Measurements from ENCODE around the gene ANK2. TPM values are rescaled to one million over a fixed set of nuclear protein-coding genes. Genes with fewer than 3 reads are reported as not detected.

ANK2 gene
- total and polyA plus RNA-seq, 4 donors: 1.1 to 61.2 (median 12.5) TPM

DNA sequence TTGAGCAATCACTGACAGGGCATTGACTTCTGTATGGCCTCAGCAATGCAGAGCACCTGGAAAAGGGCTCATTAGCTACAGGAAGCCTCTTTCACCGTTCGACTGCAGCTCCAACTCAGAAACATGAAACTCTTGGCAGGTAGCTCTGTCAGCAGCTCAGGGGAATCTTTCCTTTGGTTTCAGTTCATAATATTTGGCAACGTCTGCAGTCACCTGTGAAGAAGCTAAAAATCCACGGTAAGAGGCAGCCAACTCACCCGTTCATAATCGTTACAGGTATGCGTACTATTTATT is 357.2 kb downstream of the ANK2 start:
- TF ChIP-seq, protein P1, sequence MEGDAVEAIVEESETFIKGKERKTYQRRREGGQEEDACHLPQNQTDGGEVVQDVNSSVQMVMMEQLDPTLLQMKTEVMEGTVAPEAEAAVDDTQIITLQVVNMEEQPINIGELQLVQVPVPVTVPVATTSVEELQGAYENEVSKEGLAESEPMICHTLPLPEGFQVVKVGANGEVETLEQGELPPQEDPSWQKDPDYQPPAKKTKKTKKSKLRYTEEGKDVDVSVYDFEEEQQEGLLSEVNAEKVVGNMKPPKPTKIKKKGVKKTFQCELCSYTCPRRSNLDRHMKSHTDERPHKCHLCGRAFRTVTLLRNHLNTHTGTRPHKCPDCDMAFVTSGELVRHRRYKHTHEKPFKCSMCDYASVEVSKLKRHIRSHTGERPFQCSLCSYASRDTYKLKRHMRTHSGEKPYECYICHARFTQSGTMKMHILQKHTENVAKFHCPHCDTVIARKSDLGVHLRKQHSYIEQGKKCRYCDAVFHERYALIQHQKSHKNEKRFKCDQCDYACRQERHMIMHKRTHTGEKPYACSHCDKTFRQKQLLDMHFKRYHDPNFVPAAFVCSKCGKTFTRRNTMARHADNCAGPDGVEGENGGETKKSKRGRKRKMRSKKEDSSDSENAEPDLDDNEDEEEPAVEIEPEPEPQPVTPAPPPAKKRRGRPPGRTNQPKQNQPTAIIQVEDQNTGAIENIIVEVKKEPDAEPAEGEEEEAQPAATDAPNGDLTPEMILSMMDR (IDR thresholded peaks at IDR 0.05; ENCODE audit: control extremely low read depth, extremely low read depth): no peak
- Histone ChIP-seq H3K9me3 (ENCODE audit: control insufficient read depth in 4 of 4, insufficient read depth in 3 of 4, low read length in 3 of 4) (no peaks in the 10 kb centered on the region), H3K27ac (ENCODE audit: low read depth in 1 of 2, low read length in 1 of 2) (no peak overlapping the region), H3K9ac (ENCODE audit: insufficient read depth in 1 of 2, low read length in 2 of 2) (no peak overlapping the region), H3K4me1 (ENCODE audit: control insufficient read depth in 5 of 5, insufficient read depth in 5 of 5, low read length in 5 of 5) (peaks cover 0 to 8% (median under 1%) of the 10 kb centered on the region in 5 donors), H3K36me3 (ENCODE audit: control insufficient read depth in 4 of 4, insufficient read depth in 4 of 4, low read length in 4 of 4) (no peaks in the 10 kb centered on the region), H3K27me3 (ENCODE audit: control insufficient read depth in 3 of 3, insufficient read depth in 3 of 3, low read length in 2 of 3) (no peaks in the 10 kb centered on the region), H3K4me3 (no peak overlapping the region)
- no peak for DNase-seq
- 71 to 82% methylated on average over 7 of the region's 7 CpGs for WGBS, 2 donors
- ATAC-seq (ENCODE audit: insufficient read depth, low FRiP score): no peak

DNA sequence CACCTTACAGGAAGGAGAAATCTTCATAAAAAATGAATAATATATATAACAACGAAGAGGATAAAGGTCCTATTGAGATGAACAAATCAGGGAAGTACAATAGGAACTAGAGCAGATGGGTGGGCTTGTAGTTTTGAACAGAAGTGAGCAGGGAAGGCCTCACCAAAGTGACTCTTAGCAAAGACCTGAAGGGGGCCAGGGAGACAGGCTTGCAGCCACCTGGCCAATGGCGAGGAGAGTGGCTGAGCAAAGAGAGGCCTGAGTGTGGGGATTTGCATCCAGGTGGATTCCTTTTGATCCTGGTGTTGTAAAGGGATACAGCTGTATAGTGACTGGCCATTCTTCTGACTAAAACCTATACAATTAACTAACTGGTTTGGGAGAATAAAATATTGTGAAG is 358.0 kb downstream of the ANK2 start:
- Histone ChIP-seq H3K36me3 (ENCODE audit: control insufficient read depth in 4 of 4, insufficient read depth in 4 of 4, low read length in 4 of 4) (no peaks in the 10 kb centered on the region), H3K9me3 (ENCODE audit: control insufficient read depth in 4 of 4, insufficient read depth in 3 of 4, low read length in 3 of 4) (no peaks in the 10 kb centered on the region), H3K4me3 (no peak overlapping the region), H3K27ac (ENCODE audit: low read depth in 1 of 2, low read length in 1 of 2) (no peak overlapping the region), H3K4me1 (ENCODE audit: control insufficient read depth in 5 of 5, insufficient read depth in 5 of 5, low read length in 5 of 5) (peaks cover 0 to 8% (median 2%) of the 10 kb centered on the region in 5 donors), H3K27me3 (ENCODE audit: control insufficient read depth in 3 of 3, insufficient read depth in 3 of 3, low read length in 2 of 3) (no peaks in the 10 kb centered on the region), H3K9ac (ENCODE audit: insufficient read depth in 1 of 2, low read length in 2 of 2) (no peak overlapping the region)
- ATAC-seq (ENCODE audit: insufficient read depth, low FRiP score) (no peak), DNase-seq (no peak)
- WGBS, 2 donors: 80 to 84% methylated on average over 2 of the region's 2 CpGs
- TF ChIP-seq, protein P1 (IDR thresholded peaks at IDR 0.05; ENCODE audit: control extremely low read depth, extremely low read depth): no peak

DNA sequence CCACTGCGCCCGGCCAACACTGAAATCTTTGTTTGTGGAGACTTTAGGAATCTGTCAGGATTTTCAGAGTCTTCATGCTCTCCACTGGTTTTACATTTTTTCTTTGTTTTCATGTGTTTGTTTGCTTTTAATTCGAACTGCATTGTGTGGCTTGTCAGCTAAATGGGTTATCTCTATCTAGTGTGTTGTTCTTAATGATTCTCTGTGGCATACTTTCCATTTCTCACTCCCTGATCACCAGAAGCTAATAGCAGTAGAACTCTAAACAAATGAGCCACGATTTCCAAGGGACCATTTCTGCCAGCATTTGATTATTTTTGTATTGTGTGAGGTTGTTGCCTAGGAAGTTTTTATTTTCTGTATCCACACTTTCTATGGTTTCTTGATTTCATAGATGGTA is 359.7 kb downstream of the ANK2 start:
- DNase-seq (no peak), ATAC-seq (ENCODE audit: insufficient read depth, low FRiP score) (no peak)
- Histone ChIP-seq H3K9me3 (ENCODE audit: control insufficient read depth in 4 of 4, insufficient read depth in 3 of 4, low read length in 3 of 4) (no peaks in the 10 kb centered on the region), H3K27me3 (ENCODE audit: control insufficient read depth in 3 of 3, insufficient read depth in 3 of 3, low read length in 2 of 3) (no peaks in the 10 kb centered on the region), H3K4me3 (no peak overlapping the region), H3K9ac (ENCODE audit: insufficient read depth in 1 of 2, low read length in 2 of 2) (no peak overlapping the region), H3K4me1 (ENCODE audit: control insufficient read depth in 5 of 5, insufficient read depth in 5 of 5, low read length in 5 of 5) (peaks cover 0 to 6% (median 2%) of the 10 kb centered on the region in 5 donors), H3K27ac (ENCODE audit: low read depth in 1 of 2, low read length in 1 of 2) (no peak overlapping the region), H3K36me3 (ENCODE audit: control insufficient read depth in 4 of 4, insufficient read depth in 4 of 4, low read length in 4 of 4) (no peaks in the 10 kb centered on the region)
- 44 to 53% methylated on average over 4 of the region's 4 CpGs for WGBS, 2 donors
- TF ChIP-seq, protein P1 (IDR thresholded peaks at IDR 0.05; ENCODE audit: control extremely low read depth, extremely low read depth): no peak

DNA sequence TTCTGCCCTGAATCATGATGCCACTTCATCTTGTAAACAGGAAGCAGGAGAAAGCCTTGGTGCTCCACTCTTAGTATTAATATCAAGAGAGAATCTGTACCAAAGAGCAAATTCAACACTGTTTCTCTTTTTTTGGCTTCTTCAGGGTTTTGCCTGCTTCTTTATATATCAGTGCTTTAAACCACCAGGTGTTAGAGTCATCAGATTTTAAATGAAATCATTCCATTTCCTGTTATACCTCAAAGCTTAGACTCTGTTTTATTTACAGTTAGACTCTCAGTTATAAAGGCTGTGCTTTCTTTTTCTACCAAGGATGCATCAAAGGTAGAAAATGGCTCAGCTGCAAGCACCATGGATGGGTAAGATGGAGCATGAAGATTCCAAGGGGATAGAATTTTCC is 361.2 kb downstream of the ANK2 start:
- H3K4me3 ChIP-seq: no peak overlapping the region
- H3K4me1 ChIP-seq (ENCODE audit: control insufficient read depth in 5 of 5, insufficient read depth in 5 of 5, low read length in 5 of 5): peaks cover 0 to 2% (median 0%) of the 10 kb centered on the region in 5 donors
- no peaks in the 10 kb centered on the region for H3K9me3 ChIP-seq (ENCODE audit: control insufficient read depth in 4 of 4, insufficient read depth in 3 of 4, low read length in 3 of 4)
- H3K9ac ChIP-seq (ENCODE audit: insufficient read depth in 1 of 2, low read length in 2 of 2): no peak overlapping the region
- H3K27ac ChIP-seq (ENCODE audit: low read depth in 1 of 2, low read length in 1 of 2): no peak overlapping the region
- DNase-seq: no peak
- ATAC-seq (ENCODE audit: insufficient read depth, low FRiP score): no peak
- H3K36me3 ChIP-seq (ENCODE audit: control insufficient read depth in 4 of 4, insufficient read depth in 4 of 4, low read length in 4 of 4): no peaks in the 10 kb centered on the region
- no peaks in the 10 kb centered on the region for H3K27me3 ChIP-seq (ENCODE audit: control insufficient read depth in 3 of 3, insufficient read depth in 3 of 3, low read length in 2 of 3)
- TF ChIP-seq, protein P1 (IDR thresholded peaks at IDR 0.05; ENCODE audit: control extremely low read depth, extremely low read depth): no peak
